ENCODE measurements around the gene ALDH16A1. TPM values are rescaled to one million over a fixed set of nuclear protein-coding genes. Genes with fewer than 3 reads are reported as not detected.

Gene ALDH16A1
- total and polyA plus RNA-seq, 2 donors = 28.5 to 51.6 TPM

DNA sequence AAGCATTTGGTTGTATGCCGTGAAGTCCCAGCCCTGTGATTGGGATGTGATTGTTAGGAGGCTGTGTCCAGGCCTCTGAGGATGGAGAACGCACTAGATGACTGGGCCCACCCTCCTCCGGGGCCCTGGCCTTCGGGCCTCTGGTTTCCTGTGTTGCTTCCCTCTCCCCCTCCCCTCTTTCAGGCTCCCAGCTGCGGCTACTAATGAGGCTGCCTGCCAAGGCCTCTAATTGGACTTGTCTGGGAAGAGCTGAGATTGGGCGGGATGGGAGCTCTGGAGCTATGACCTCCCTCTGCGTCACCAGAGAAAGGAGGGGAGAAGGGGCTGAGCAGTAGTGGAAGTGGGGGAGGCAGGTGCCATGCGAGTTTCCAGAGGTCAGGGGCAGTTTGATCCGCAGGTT, 39.7 kb upstream of the ALDH16A1 start:
- H3K27ac ChIP-seq (ENCODE audit: low read depth in 1 of 2, low read length in 1 of 2) = no peak overlapping the region
- no peak overlapping the region for H3K4me3 ChIP-seq (ENCODE audit: low read length in 2 of 2)
- DNase-seq (ENCODE audit: low read depth in 6 of 9, low spot score in 9 of 9) = no peak
- 82% methylated on average over 9 of the region's 9 CpGs for WGBS
- peaks cover 9 to 35% of the 10 kb centered on the region in 2 donors for H3K4me1 ChIP-seq (ENCODE audit: control insufficient read depth in 2 of 2, insufficient read depth in 2 of 2, low read length in 2 of 2)
- H3K27me3 ChIP-seq (ENCODE audit: control insufficient read depth in 2 of 2, insufficient read depth in 1 of 2, low read length in 1 of 2) = peaks cover 0 to 18% of the 10 kb centered on the region in 2 donors
- peaks cover 0 to 7% of the 10 kb centered on the region in 2 donors for H3K9me3 ChIP-seq (ENCODE audit: control insufficient read depth in 2 of 2, insufficient read depth in 1 of 2, low read length in 1 of 2)
- no peaks in the 10 kb centered on the region for H3K36me3 ChIP-seq (ENCODE audit: control insufficient read depth in 2 of 2, insufficient read depth in 2 of 2, low read length in 1 of 2)

DNA sequence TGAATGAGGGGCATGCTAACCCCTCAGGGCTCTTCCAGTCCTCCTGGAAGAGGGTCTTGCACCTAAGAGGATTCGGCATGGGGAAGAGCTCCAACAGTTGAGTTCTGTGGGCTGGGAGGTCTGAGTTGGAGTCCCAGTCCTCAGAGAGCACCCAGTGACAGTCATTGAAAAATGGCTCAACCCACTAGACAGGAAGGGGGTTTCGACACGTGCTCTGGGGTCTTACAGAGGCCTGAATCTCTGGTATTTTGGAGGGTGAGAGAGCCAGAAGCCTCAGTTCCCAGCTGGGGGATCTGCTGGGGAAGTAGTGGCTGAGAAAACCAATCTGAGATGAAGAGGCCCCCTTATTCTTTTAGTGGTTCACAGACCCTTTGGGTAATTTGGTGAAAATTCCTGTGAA, 38.8 kb upstream of the ALDH16A1 start:
- 90% methylated on average over 3 of the region's 3 CpGs for WGBS
- Histone ChIP-seq H3K9me3 (ENCODE audit: control insufficient read depth in 2 of 2, insufficient read depth in 1 of 2, low read length in 1 of 2) (no peaks in the 10 kb centered on the region), H3K27me3 (ENCODE audit: control insufficient read depth in 2 of 2, insufficient read depth in 1 of 2, low read length in 1 of 2) (peaks cover 0 to 27% of the 10 kb centered on the region in 2 donors), H3K36me3 (ENCODE audit: control insufficient read depth in 2 of 2, insufficient read depth in 2 of 2, low read length in 1 of 2) (no peaks in the 10 kb centered on the region), H3K27ac (ENCODE audit: low read depth in 1 of 2, low read length in 1 of 2) (no peak overlapping the region), H3K4me1 (ENCODE audit: control insufficient read depth in 2 of 2, insufficient read depth in 2 of 2, low read length in 2 of 2) (peaks cover 7 to 28% of the 10 kb centered on the region in 2 donors), H3K4me3 (ENCODE audit: low read length in 2 of 2) (no peak overlapping the region)
- no peak for DNase-seq (ENCODE audit: low read depth in 6 of 9, low spot score in 9 of 9)

DNA sequence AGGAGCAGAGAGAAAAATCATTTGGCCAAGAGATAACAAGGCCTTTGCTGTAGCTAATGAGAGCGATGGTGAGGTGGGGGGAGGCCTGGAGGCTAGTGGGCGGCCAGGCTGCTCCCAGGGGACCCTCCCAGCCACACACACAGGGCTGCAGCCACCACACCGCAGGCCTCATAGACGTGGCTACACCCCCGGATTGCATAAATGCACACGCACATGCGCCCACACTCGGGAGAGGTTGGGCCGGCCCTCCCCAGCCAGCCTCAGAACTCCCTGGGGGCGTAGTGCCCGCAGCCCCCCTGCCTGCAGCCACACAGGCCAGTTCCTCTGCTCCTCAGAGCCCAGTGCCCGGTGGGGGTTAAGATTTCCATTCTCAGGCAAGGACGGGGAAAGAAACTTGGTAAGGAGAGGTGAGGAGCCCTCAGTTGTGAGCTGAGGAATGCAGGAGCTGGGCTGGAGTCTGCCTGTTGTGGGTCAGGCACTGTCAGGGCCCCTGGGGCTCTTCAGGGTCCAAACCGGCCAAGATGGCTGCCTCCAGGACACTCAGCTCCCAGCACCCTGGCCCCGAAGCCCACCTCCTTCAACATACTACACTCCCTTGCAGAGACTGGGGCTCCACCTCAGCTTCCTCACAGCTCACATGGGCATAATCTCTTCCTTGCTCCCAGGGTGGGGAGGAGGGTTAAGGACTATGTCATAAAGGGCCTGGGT, 37.8 kb upstream of the ALDH16A1 start:
- H3K36me3 ChIP-seq (ENCODE audit: control insufficient read depth in 2 of 2, insufficient read depth in 2 of 2, low read length in 1 of 2) = no peaks in the 10 kb centered on the region
- H3K27ac ChIP-seq (ENCODE audit: low read depth in 1 of 2, low read length in 1 of 2) = no peak overlapping the region
- no peak for DNase-seq (ENCODE audit: low read depth in 6 of 9, low spot score in 9 of 9)
- H3K4me3 ChIP-seq (ENCODE audit: low read length in 2 of 2) = no peak overlapping the region
- peaks cover 0 to 20% of the 10 kb centered on the region in 2 donors for H3K4me1 ChIP-seq (ENCODE audit: control insufficient read depth in 2 of 2, insufficient read depth in 2 of 2, low read length in 2 of 2)
- no peaks in the 10 kb centered on the region for H3K9me3 ChIP-seq (ENCODE audit: control insufficient read depth in 2 of 2, insufficient read depth in 1 of 2, low read length in 1 of 2)
- H3K27me3 ChIP-seq (ENCODE audit: control insufficient read depth in 2 of 2, insufficient read depth in 1 of 2, low read length in 1 of 2) = peaks cover 6 to 37% of the 10 kb centered on the region in 2 donors
- WGBS = 94% methylated on average over 15 of the region's 15 CpGs

GRCh38 chr19:49415810-49416200, 37.2 kb upstream of the ALDH16A1 start:
- H3K27me3 ChIP-seq (ENCODE audit: control insufficient read depth in 2 of 2, insufficient read depth in 1 of 2, low read length in 1 of 2) = peaks cover 11 to 42% of the 10 kb centered on the region in 2 donors
- 64% methylated on average over 2 of the region's 2 CpGs for whole genome bisulfite sequencing

DNA sequence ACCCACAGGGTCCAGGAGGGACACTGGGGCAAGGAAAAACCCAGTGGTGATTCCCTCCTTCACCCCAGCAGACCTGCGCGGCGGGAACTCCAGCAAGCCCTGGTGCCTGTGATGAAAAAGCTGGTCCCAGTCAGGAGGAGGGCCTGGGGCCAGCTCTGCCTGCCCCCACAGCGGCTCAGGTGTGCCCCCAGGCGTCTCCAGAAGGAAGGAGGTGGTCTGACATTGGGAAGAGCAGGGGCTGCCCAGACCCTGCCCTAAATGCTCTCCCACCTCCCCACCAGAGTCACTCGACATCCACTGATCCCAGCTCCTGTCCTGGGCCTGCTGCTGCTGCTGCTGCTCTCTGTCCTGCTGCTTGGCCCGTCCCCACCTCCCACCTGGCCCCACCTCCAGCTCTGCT, 35.9 kb upstream of the ALDH16A1 start:
- H3K4me3 ChIP-seq (ENCODE audit: low read length in 2 of 2) = no peak overlapping the region
- H3K4me1 ChIP-seq (ENCODE audit: control insufficient read depth in 2 of 2, insufficient read depth in 2 of 2, low read length in 2 of 2) = peaks cover 0 to 23% of the 10 kb centered on the region in 2 donors
- no peak for DNase-seq (ENCODE audit: low read depth in 6 of 9, low spot score in 9 of 9)
- WGBS = 89% methylated on average over 7 of the region's 7 CpGs
- no peaks in the 10 kb centered on the region for H3K9me3 ChIP-seq (ENCODE audit: control insufficient read depth in 2 of 2, insufficient read depth in 1 of 2, low read length in 1 of 2)
- H3K27ac ChIP-seq (ENCODE audit: low read depth in 1 of 2, low read length in 1 of 2) = no peak overlapping the region
- H3K36me3 ChIP-seq (ENCODE audit: control insufficient read depth in 2 of 2, insufficient read depth in 2 of 2, low read length in 1 of 2) = no peaks in the 10 kb centered on the region
- peaks cover 23 to 55% of the 10 kb centered on the region in 2 donors for H3K27me3 ChIP-seq (ENCODE audit: control insufficient read depth in 2 of 2, insufficient read depth in 1 of 2, low read length in 1 of 2)

More at GRCh38 chr19:49415810-49416200, 37.2 kb upstream of the ALDH16A1 start:
- no peak overlapping the region for H3K27ac ChIP-seq (ENCODE audit: low read depth in 1 of 2, low read length in 1 of 2)
- H3K4me3 ChIP-seq (ENCODE audit: low read length in 2 of 2) = no peak overlapping the region
- no peaks in the 10 kb centered on the region for H3K9me3 ChIP-seq (ENCODE audit: control insufficient read depth in 2 of 2, insufficient read depth in 1 of 2, low read length in 1 of 2)
- no peaks in the 10 kb centered on the region for H3K36me3 ChIP-seq (ENCODE audit: control insufficient read depth in 2 of 2, insufficient read depth in 2 of 2, low read length in 1 of 2)
- H3K4me1 ChIP-seq (ENCODE audit: control insufficient read depth in 2 of 2, insufficient read depth in 2 of 2, low read length in 2 of 2) = peaks cover 0 to 20% of the 10 kb centered on the region in 2 donors
- peak in 1 of 9 donors; percentile 43 for DNase-seq (ENCODE audit: low read depth in 6 of 9, low spot score in 9 of 9)

- DNase-seq (ENCODE audit: low read depth in 6 of 9, low spot score in 9 of 9) = no peak
- 98% methylated on average over 5 of the region's 5 CpGs for whole genome bisulfite sequencing
- H3K9me3 ChIP-seq (ENCODE audit: control insufficient read depth in 2 of 2, insufficient read depth in 1 of 2, low read length in 1 of 2) = peaks cover 0 to 4% of the 10 kb centered on the region in 2 donors
- H3K27me3 ChIP-seq (ENCODE audit: control insufficient read depth in 2 of 2, insufficient read depth in 1 of 2, low read length in 1 of 2) = peaks cover 37 to 69% of the 10 kb centered on the region in 2 donors
- H3K27ac ChIP-seq (ENCODE audit: low read depth in 1 of 2, low read length in 1 of 2) = no peak overlapping the region
- peaks cover 4 to 36% of the 10 kb centered on the region in 2 donors for H3K4me1 ChIP-seq (ENCODE audit: control insufficient read depth in 2 of 2, insufficient read depth in 2 of 2, low read length in 2 of 2)
- no peak overlapping the region for H3K4me3 ChIP-seq (ENCODE audit: low read length in 2 of 2)
- no peaks in the 10 kb centered on the region for H3K36me3 ChIP-seq (ENCODE audit: control insufficient read depth in 2 of 2, insufficient read depth in 2 of 2, low read length in 1 of 2)
These were observed 34.5 kb upstream of the ALDH16A1 start for GRCh38 chr19:49418511-49418910.

DNA sequence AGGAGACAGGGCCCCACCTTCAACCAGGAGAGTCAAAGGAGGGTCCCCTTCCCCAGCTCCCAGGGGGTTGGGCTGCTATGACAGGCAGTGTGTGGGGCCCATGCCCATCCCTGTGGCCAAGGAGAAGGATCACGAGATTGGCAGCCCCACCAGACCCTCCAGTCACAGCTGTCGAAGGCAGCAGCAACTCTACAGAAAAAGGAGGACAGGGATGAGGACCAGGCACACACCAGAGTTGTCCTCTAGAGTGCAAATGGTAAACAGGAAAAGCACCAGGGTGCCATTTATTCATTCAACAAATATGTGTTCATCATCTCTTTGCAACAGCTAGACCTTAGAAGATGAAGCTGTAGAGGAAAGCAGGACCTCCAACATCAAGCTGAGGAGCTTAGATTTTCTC, 33.9 kb upstream of the ALDH16A1 start:
- DNase-seq (ENCODE audit: low read depth in 6 of 9, low spot score in 9 of 9) = no peak
- H3K27ac ChIP-seq (ENCODE audit: low read depth in 1 of 2, low read length in 1 of 2) = no peak overlapping the region
- no peaks in the 10 kb centered on the region for H3K36me3 ChIP-seq (ENCODE audit: control insufficient read depth in 2 of 2, insufficient read depth in 2 of 2, low read length in 1 of 2)
- H3K4me1 ChIP-seq (ENCODE audit: control insufficient read depth in 2 of 2, insufficient read depth in 2 of 2, low read length in 2 of 2) = peaks cover 4 to 43% of the 10 kb centered on the region in 2 donors
- H3K9me3 ChIP-seq (ENCODE audit: control insufficient read depth in 2 of 2, insufficient read depth in 1 of 2, low read length in 1 of 2) = peaks cover 0 to 4% of the 10 kb centered on the region in 2 donors
- WGBS = 96% methylated on average over 2 of the region's 2 CpGs
- no peak overlapping the region for H3K4me3 ChIP-seq (ENCODE audit: low read length in 2 of 2)
- peaks cover 41 to 76% of the 10 kb centered on the region in 2 donors for H3K27me3 ChIP-seq (ENCODE audit: control insufficient read depth in 2 of 2, insufficient read depth in 1 of 2, low read length in 1 of 2)

DNA sequence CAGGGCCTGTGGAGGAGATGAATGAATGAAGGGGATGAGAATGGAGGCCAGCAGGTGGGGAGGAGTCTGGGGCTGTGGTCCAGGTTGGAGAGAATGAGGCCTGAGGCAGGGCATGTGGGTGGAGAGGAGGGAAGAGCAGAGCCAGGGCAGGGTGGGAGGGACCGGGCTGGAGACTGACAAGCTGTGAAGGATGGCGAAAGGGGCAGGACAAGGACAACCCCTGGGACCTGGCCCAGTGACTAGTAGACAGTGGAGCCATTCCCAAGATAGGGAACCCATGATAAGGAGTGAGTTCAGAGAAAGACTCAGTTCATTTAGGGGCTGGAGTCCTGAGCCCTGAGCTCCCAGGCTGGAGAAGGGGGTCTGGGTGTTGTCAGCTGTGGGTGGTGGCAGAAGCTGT, 32.8 kb upstream of the ALDH16A1 start:
- 99% methylated on average over 2 of the region's 2 CpGs for WGBS
- peaks cover 47 to 86% of the 10 kb centered on the region in 2 donors for H3K27me3 ChIP-seq (ENCODE audit: control insufficient read depth in 2 of 2, insufficient read depth in 1 of 2, low read length in 1 of 2)

DNA sequence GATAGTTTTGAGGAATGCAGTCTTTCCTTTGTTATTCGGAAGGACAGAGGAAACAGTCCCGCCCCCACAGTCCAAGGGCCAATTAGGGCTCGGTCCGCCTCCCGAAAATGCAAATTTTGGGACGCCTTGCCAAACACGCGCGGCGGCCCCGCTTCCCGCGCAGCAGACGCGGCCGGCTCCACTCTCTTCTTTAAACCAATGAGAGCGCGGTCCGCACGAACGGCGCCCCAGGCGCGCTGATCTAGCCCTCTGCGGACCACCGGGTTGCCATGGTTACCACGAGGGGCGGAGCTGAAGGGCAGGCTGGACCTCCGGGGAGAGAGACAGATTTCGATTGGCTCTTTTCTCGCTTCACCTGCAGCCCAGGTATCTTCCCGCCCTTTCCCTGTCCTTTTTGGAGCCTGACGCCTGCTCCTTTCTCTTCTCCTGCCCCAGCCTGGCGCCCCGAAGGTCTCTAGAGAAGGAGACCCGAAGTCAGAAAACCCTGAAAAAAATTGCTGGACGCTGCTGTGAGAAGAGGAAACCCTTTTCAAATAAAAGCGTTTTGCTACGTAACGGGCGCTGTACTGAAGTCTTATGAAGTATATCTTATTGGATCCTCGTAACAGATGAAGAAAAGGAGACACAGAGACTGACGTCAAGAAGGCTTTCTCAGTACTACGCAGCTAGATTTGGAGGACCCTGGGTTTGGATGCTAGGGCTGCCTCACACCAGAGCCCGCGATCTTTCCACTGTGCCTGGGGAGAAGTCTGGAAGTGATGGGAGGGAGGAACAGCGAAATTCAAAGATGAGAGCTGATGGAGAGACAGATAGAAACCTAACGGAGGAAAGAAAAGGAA, 31.8 kb upstream of the ALDH16A1 start:
- H3K4me3 ChIP-seq (ENCODE audit: low read length in 2 of 2) = no peak overlapping the region
- H3K4me1 ChIP-seq (ENCODE audit: control insufficient read depth in 2 of 2, insufficient read depth in 2 of 2, low read length in 2 of 2) = peaks cover 4 to 37% of the 10 kb centered on the region in 2 donors
- peak in 1 of 9 donors; percentile 55 for DNase-seq (ENCODE audit: low read depth in 6 of 9, low spot score in 9 of 9)
- H3K9me3 ChIP-seq (ENCODE audit: control insufficient read depth in 2 of 2, insufficient read depth in 1 of 2, low read length in 1 of 2) = peaks cover 0 to 11% of the 10 kb centered on the region in 2 donors
- WGBS = 11% methylated on average over 48 of the region's 48 CpGs
- H3K27me3 ChIP-seq (ENCODE audit: control insufficient read depth in 2 of 2, insufficient read depth in 1 of 2, low read length in 1 of 2) = peaks cover 57 to 97% of the 10 kb centered on the region in 2 donors
- H3K27ac ChIP-seq (ENCODE audit: low read depth in 1 of 2, low read length in 1 of 2) = no peak overlapping the region
- no peaks in the 10 kb centered on the region for H3K36me3 ChIP-seq (ENCODE audit: control insufficient read depth in 2 of 2, insufficient read depth in 2 of 2, low read length in 1 of 2)

More for the DNA sequence above, 32.8 kb upstream of the ALDH16A1 start:
- Histone ChIP-seq H3K9me3 (ENCODE audit: control insufficient read depth in 2 of 2, insufficient read depth in 1 of 2, low read length in 1 of 2) (peaks cover 0 to 5% of the 10 kb centered on the region in 2 donors), H3K4me3 (ENCODE audit: low read length in 2 of 2) (no peak overlapping the region), H3K4me1 (ENCODE audit: control insufficient read depth in 2 of 2, insufficient read depth in 2 of 2, low read length in 2 of 2) (peaks cover 4 to 41% of the 10 kb centered on the region in 2 donors), H3K36me3 (ENCODE audit: control insufficient read depth in 2 of 2, insufficient read depth in 2 of 2, low read length in 1 of 2) (no peaks in the 10 kb centered on the region), H3K27ac (ENCODE audit: low read depth in 1 of 2, low read length in 1 of 2) (no peak overlapping the region)
- DNase-seq (ENCODE audit: low read depth in 6 of 9, low spot score in 9 of 9) = no peak
